Gastroesophageal sphincter (tissue), 3 donors: ENCODE results near the gene HS1BP3.

Source experiments
- POLR2A ChIP-seq, 2 donors: fragments of 450-650 bp; IDR thresholded peaks; one replicate each; pipeline ENCODE4 v1.6.1; 2017; ENCODE audit warnings: antibody characterized with exemption in 2 of 2, mild to moderate bottlenecking in 2 of 2, moderate library complexity in 1 of 2
- POLR2AphosphoS5 ChIP-seq: sonication (generic); formaldehyde crosslinking; IDR thresholded peaks from one replicate; pipeline ENCODE4 v1.6.1; 2017; ENCODE audit warnings: antibody characterized with exemption
- TF ChIP-seq, protein P1 (sequence below), 4 experiments: fragments of 200-600 bp in 2 of 4; fragments of 450-650 bp in 2 of 4; sonication (generic) in 1 of 4; IDR thresholded peaks; one replicate each; pipeline ENCODE4 v1.5.1; 2017 to 2019; ENCODE audit warnings: antibody characterized with exemption in 4 of 4, mild to moderate bottlenecking in 2 of 4, moderate library complexity in 2 of 4

DNA sequence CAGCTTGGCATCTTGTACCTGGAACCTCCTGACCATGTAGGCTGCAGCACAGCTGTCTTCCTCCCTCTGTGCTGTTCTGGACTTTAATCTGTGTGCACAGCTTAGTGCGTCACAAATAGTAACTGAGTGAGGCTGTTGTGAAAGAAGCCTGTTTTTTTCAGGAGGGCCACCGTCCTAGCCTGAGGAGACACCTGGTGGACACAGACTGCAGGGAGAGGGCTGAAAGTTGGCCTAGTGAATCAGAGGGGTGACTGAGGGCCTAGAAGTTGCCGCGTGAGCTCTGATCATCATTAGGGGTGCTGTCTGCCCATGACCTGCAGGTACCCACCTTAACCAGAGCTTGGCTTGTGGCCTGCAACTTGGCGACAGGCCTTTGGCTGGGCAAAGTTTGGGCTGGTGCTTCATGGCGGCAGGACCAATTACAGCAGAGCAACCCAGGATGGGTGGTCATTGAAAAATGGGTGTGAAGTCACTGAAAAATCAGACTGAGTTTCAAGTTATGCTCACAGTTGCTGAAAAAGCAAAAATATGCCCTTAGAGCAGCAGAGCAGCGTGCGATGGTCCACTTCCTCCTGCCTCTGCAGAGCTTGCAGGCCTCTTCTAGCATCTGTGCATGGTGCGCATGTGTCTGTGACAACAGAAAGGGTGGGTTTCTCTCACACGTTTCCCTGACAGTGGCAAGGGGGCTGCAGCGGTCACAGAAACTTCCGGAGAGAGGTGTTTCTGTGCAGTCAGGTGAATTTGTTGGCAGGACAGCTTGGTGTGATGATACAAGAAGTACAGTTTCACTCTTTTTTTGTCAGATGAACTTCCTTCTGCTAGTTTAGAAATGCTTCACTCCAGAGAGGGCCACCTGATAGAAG is 25.7 kb upstream of the HS1BP3 start:
- TF ChIP-seq, protein P1, sequence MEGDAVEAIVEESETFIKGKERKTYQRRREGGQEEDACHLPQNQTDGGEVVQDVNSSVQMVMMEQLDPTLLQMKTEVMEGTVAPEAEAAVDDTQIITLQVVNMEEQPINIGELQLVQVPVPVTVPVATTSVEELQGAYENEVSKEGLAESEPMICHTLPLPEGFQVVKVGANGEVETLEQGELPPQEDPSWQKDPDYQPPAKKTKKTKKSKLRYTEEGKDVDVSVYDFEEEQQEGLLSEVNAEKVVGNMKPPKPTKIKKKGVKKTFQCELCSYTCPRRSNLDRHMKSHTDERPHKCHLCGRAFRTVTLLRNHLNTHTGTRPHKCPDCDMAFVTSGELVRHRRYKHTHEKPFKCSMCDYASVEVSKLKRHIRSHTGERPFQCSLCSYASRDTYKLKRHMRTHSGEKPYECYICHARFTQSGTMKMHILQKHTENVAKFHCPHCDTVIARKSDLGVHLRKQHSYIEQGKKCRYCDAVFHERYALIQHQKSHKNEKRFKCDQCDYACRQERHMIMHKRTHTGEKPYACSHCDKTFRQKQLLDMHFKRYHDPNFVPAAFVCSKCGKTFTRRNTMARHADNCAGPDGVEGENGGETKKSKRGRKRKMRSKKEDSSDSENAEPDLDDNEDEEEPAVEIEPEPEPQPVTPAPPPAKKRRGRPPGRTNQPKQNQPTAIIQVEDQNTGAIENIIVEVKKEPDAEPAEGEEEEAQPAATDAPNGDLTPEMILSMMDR (IDR thresholded peaks at IDR 0.05) = peak in 3 of 4 experiments; percentile 15 to 37 (median 33)
- TF ChIP-seq POLR2A (IDR thresholded peaks at IDR 0.05) (no peak), POLR2AphosphoS5 (no peak)
